ENCODE data around the gene ZNF296.

Gene ZNF296

GRCh38 chr19:45032421-45032820 is 43.9 kb downstream of the ZNF296 start:
- H2AFZ ChIP-seq (ENCODE audit: low read depth, low read length, severe bottlenecking), result no peak overlapping the region
- H3K27ac ChIP-seq (ENCODE audit: low read depth, low read length), result no peak overlapping the region
- H3K36me3 ChIP-seq (ENCODE audit: low read length), result peaks cover 16% of the 10 kb centered on the region

GRCh38 chr19:45030825-45031224 is 45.5 kb downstream of the ZNF296 start:
- no peak for TF ChIP-seq EZH2phosphoT487 (conservative IDR thresholded peaks at IDR 0.05; ENCODE audit: low read length)
- TF ChIP-seq CTCF (IDR thresholded peaks at IDR 0.05; ENCODE audit: insufficient read depth, low read length, poor library complexity, severe bottlenecking), result no peak
- H3F3A ChIP-seq (ENCODE audit: insufficient read depth), result peaks cover 5% of the 10 kb centered on the region; the same call in 1 of the 2 replicates
- no peaks in the 10 kb centered on the region for H3K9me2 ChIP-seq (replicated peaks; ENCODE audit: insufficient read depth, low read length)
- H3K4me2 ChIP-seq (ENCODE audit: low read depth, low read length, poor library complexity, severe bottlenecking), result no peak overlapping the region
- no peak overlapping the region for H3K27ac ChIP-seq (ENCODE audit: low read depth, low read length)
- H3K79me2 ChIP-seq (ENCODE audit: insufficient read depth, low read length), result 0 out of 2 replicates have a peak, but pooled peaks cover 3% of the 10 kb centered on the region
- no peak overlapping the region for H3K4me3 ChIP-seq (ENCODE audit: insufficient read depth, low read length, poor library complexity, severe bottlenecking)
- no peaks in the 10 kb centered on the region for H3K27me3 ChIP-seq (ENCODE audit: low read length)
- no peaks in the 10 kb centered on the region for H3K9me3 ChIP-seq (ENCODE audit: insufficient read depth, low read length)
- peaks cover 17% of the 10 kb centered on the region for H3K36me3 ChIP-seq (ENCODE audit: low read length)
- H2AFZ ChIP-seq (ENCODE audit: low read depth, low read length, severe bottlenecking), result no peak overlapping the region
- H4K20me1 ChIP-seq (ENCODE audit: low read depth, low read length), result no peaks in the 10 kb centered on the region
- no peak overlapping the region for H3K9ac ChIP-seq (ENCODE audit: low read length)

More at GRCh38 chr19:45032421-45032820, 43.9 kb downstream of the ZNF296 start:
- Histone ChIP-seq H3K4me3 (ENCODE audit: insufficient read depth, low read length, poor library complexity, severe bottlenecking) (no peak overlapping the region), H3K9ac (ENCODE audit: low read length) (no peak overlapping the region), H3K79me2 (ENCODE audit: insufficient read depth, low read length) (0 out of 2 replicates have a peak, but pooled peaks cover 3% of the 10 kb centered on the region), H4K20me1 (ENCODE audit: low read depth, low read length) (no peaks in the 10 kb centered on the region), H3K9me2 (replicated peaks; ENCODE audit: insufficient read depth, low read length) (no peaks in the 10 kb centered on the region), H3K27me3 (ENCODE audit: low read length) (no peaks in the 10 kb centered on the region), H3K9me3 (ENCODE audit: insufficient read depth, low read length) (no peaks in the 10 kb centered on the region), H3K4me2 (ENCODE audit: low read depth, low read length, poor library complexity, severe bottlenecking) (no peak overlapping the region), H3F3A (ENCODE audit: insufficient read depth) (peaks cover 13% of the 10 kb centered on the region)
- TF ChIP-seq CTCF (IDR thresholded peaks at IDR 0.05; ENCODE audit: insufficient read depth, low read length, poor library complexity, severe bottlenecking), result no peak
- TF ChIP-seq EZH2phosphoT487 (conservative IDR thresholded peaks at IDR 0.05; ENCODE audit: low read length), result no peak

DNA sequence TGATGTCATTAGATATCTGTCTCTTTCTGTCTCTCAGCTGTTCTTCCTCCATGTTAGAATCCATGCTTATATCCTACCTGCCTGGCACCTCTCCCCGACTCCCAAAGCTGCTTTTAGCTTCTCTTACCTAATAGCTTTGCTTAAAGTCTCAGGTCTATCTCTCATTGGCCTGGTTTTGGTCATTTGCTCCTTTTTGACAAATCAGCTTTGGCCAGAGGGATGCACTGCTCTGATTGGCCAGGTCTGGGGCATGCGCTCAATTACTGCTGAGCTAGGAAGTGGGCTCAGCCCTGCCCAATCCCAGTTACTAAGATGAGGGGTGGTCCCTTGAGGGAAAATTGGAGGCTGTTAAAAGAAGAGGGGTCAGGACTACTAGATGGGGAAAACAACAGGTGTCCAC is 48.9 kb downstream of the ZNF296 start:
- Histone ChIP-seq H3K36me3 (ENCODE audit: low read length) (peaks cover 14% of the 10 kb centered on the region), H4K20me1 (ENCODE audit: low read depth, low read length) (no peaks in the 10 kb centered on the region), H3K9me3 (ENCODE audit: insufficient read depth, low read length) (no peaks in the 10 kb centered on the region), H3K79me2 (ENCODE audit: insufficient read depth, low read length) (no peaks in the 10 kb centered on the region), H3K9me2 (replicated peaks; ENCODE audit: insufficient read depth, low read length) (no peaks in the 10 kb centered on the region), H3K4me2 (ENCODE audit: low read depth, low read length, poor library complexity, severe bottlenecking) (no peak overlapping the region), H2AFZ (ENCODE audit: low read depth, low read length, severe bottlenecking) (no peak overlapping the region), H3K27me3 (ENCODE audit: low read length) (no peaks in the 10 kb centered on the region), H3K27ac (ENCODE audit: low read depth, low read length) (no peak overlapping the region), H3K4me3 (ENCODE audit: insufficient read depth, low read length, poor library complexity, severe bottlenecking) (no peak overlapping the region), H3F3A (ENCODE audit: insufficient read depth) (peaks cover 5% of the 10 kb centered on the region; the same call in 1 of the 2 replicates), H3K9ac (ENCODE audit: low read length) (no peak overlapping the region)
- no peak for TF ChIP-seq CTCF (IDR thresholded peaks at IDR 0.05; ENCODE audit: insufficient read depth, low read length, poor library complexity, severe bottlenecking)
- no peak for TF ChIP-seq EZH2phosphoT487 (conservative IDR thresholded peaks at IDR 0.05; ENCODE audit: low read length)
